ENCODE measurements around the gene SERPINE2. TPM values are rescaled to one million over a fixed set of nuclear protein-coding genes. Genes with fewer than 3 reads are reported as not detected.

The SERPINE2 gene
- polyA plus RNA-seq, 3 donors, result not detected

DNA sequence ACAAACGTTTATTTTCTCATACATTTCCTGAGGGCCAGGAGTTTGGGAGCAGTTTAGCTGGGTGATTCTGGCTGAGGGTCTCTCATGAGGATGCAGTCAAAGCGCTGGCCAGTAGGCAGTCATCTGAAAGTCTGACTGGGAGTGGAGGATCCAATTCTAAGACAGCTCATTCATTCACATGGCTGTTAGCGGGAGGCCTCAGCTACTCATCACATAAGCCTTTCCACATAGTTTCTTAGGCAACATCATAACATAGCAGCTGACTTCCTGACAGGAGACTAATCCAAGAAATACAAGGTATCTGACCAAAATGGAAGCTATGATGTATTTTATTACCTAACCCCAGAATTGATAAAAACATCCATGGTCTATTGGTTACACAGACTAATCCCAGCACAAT is 84.7 kb downstream of the SERPINE2 start:
- Histone ChIP-seq H3K4me3 (replicated peaks in 1 of 3; ENCODE audit: low read depth in 2 of 3, low read length in 3 of 3) (no peak overlapping the region), H4K20me1 (ENCODE audit: insufficient read depth, low read length) (peaks cover 2% of the 10 kb centered on the region), H3K4me1 (ENCODE audit: control insufficient read depth in 1 of 2, insufficient read depth in 2 of 2, low read length in 2 of 2) (peaks cover 26 to 28% of the 10 kb centered on the region in 2 donors), H2AFZ (ENCODE audit: insufficient read depth, low read depth, low read length, poor library complexity, severe bottlenecking) (no peak overlapping the region), H3K79me2 (ENCODE audit: insufficient read depth, low read length) (peaks cover 21% of the 10 kb centered on the region), H3K36me3 (replicated peaks in 1 of 2; ENCODE audit: control insufficient read depth in 1 of 2, insufficient read depth in 2 of 2, low read length in 2 of 2) (no peaks in the 10 kb centered on the region), H3K27me3 (ENCODE audit: control insufficient read depth in 2 of 2, insufficient read depth in 2 of 2, low read length in 2 of 2) (no peaks in the 10 kb centered on the region), H3K9me3 (replicated peaks in 1 of 2; ENCODE audit: control insufficient read depth in 1 of 2, insufficient read depth in 1 of 2, low read length in 2 of 2) (no peaks in the 10 kb centered on the region), H3K27ac (ENCODE audit: low read depth in 1 of 2, low read length in 2 of 2) (no peak overlapping the region), H3K9ac (ENCODE audit: insufficient read depth, low read length, poor library complexity, severe bottlenecking) (no peak overlapping the region), H3K4me2 (replicated peaks; ENCODE audit: extremely low read depth, low read length, poor library complexity, severe bottlenecking) (no peak overlapping the region)
- no peak overlapping the region for H3K4me3 Mint-ChIP-seq
- DNase-seq, result peak in 1 of 3 donors; percentile 23
- H3K27me3 Mint-ChIP-seq (ENCODE audit: low read depth in 3 of 3), result peaks cover 0 to 1% (median 0%) of the 10 kb centered on the region in 3 donors
- H3K36me3 Mint-ChIP-seq, result no peaks in the 10 kb centered on the region
- H3K4me1 Mint-ChIP-seq, result peaks cover 41% of the 10 kb centered on the region
- peaks cover 0 to 2% (median 0%) of the 10 kb centered on the region in 7 donors for H3K9me3 Mint-ChIP-seq
- H3K27ac Mint-ChIP-seq, result peak overlapping the region in 1 of 7 donors; percentile 24
- TF ChIP-seq, protein P1, sequence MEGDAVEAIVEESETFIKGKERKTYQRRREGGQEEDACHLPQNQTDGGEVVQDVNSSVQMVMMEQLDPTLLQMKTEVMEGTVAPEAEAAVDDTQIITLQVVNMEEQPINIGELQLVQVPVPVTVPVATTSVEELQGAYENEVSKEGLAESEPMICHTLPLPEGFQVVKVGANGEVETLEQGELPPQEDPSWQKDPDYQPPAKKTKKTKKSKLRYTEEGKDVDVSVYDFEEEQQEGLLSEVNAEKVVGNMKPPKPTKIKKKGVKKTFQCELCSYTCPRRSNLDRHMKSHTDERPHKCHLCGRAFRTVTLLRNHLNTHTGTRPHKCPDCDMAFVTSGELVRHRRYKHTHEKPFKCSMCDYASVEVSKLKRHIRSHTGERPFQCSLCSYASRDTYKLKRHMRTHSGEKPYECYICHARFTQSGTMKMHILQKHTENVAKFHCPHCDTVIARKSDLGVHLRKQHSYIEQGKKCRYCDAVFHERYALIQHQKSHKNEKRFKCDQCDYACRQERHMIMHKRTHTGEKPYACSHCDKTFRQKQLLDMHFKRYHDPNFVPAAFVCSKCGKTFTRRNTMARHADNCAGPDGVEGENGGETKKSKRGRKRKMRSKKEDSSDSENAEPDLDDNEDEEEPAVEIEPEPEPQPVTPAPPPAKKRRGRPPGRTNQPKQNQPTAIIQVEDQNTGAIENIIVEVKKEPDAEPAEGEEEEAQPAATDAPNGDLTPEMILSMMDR (IDR thresholded peaks at IDR 0.05), result no peak
- WGBS (ENCODE audit: insufficient coverage), result no CpG with 5 or more reads among the region's 3 CpGs
- intact Hi-C loops (cut with micrococcal nuclease), result loop anchor here (10.0 kb wide), 3 partner anchors 120 to 630 kb away; partner anchors contain the start of genes AP1S3 (in 1 of the 2) and CUL3 (in 1 of the 2)

DNA sequence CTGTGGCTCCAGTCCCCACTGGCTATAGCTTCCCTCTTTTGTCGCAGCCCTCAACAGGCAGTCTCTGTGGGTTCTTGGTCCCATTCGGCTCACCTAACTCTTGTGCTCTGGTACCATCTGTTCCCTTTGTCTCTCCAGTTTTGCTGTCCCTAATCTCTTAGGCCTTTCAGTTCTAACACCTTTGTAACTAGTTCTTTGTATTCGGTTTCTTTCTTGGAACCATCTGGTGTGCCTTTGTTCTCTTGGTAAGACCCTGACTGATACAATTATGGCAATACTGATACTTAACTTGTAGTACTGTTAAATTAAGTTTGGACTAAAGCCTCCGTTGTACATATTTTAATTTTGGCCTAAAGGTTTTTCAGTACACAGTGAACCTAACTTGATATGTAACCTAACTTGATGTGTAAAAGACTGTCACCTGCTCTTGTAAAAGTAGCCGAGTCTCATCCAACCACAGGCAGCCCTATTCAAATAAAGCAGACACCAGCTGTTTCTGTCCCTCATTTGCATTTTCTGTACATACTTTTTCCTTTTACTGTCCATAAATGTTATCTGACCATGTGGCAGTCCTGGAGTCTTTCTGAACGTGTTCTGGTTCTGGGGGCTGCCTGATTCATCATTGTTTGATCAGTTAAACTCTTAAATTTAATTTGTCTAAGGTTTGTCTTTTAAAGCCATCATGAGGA is 86.7 kb downstream of the SERPINE2 start:
- peaks cover 1% of the 10 kb centered on the region for H3K79me2 ChIP-seq (ENCODE audit: insufficient read depth, low read length)
- no peak overlapping the region for H3K27ac ChIP-seq (ENCODE audit: low read depth in 1 of 2, low read length in 2 of 2)
- 93% methylated on average over 4 of the region's 6 CpGs for WGBS (ENCODE audit: insufficient coverage)
- H3K4me1 ChIP-seq (ENCODE audit: control insufficient read depth in 1 of 2, insufficient read depth in 2 of 2, low read length in 2 of 2), result peaks cover 11 to 12% of the 10 kb centered on the region in 2 donors
- Mint-ChIP-seq H3K9me3 (peaks cover 0 to 2% (median 0%) of the 10 kb centered on the region in 7 donors), H3K36me3 (peaks cover 0 to 2% of the 10 kb centered on the region in 2 donors), H3K27me3 (ENCODE audit: low read depth in 3 of 3) (peaks cover 0 to 6% (median 0%) of the 10 kb centered on the region in 3 donors), H3K27ac (no peak overlapping the region), H3K4me1 (peaks cover 34% of the 10 kb centered on the region), H3K4me3 (no peak overlapping the region)
- no peaks in the 10 kb centered on the region for H4K20me1 ChIP-seq (ENCODE audit: insufficient read depth, low read length)
- no peak overlapping the region for H3K9ac ChIP-seq (ENCODE audit: insufficient read depth, low read length, poor library complexity, severe bottlenecking)
- intact Hi-C loops (cut with micrococcal nuclease), result loop anchor here (10.0 kb wide), 3 partner anchors 118 to 632 kb away; partner anchors contain the start of genes AP1S3 (in 1 of the 2) and CUL3 (in 1 of the 2)
- no peak for DNase-seq
- no peaks in the 10 kb centered on the region for H3K36me3 ChIP-seq (replicated peaks in 1 of 2; ENCODE audit: control insufficient read depth in 1 of 2, insufficient read depth in 2 of 2, low read length in 2 of 2)
- H3K4me3 ChIP-seq (replicated peaks in 1 of 3; ENCODE audit: low read depth in 2 of 3, low read length in 3 of 3), result no peak overlapping the region
- TF ChIP-seq, protein P1 (IDR thresholded peaks at IDR 0.05), result no peak
- H2AFZ ChIP-seq (ENCODE audit: insufficient read depth, low read depth, low read length, poor library complexity, severe bottlenecking), result no peak overlapping the region
- H3K27me3 ChIP-seq (ENCODE audit: control insufficient read depth in 2 of 2, insufficient read depth in 2 of 2, low read length in 2 of 2), result no peaks in the 10 kb centered on the region
- no peaks in the 10 kb centered on the region for H3K9me3 ChIP-seq (replicated peaks in 1 of 2; ENCODE audit: control insufficient read depth in 1 of 2, insufficient read depth in 1 of 2, low read length in 2 of 2)
- H3K4me2 ChIP-seq (replicated peaks; ENCODE audit: extremely low read depth, low read length, poor library complexity, severe bottlenecking), result no peak overlapping the region

Data from CD14-positive monocyte (primary cell).